Endothelial cell of umbilical vein (primary cell): ENCODE data around the gene TSPAN18.

ENCODE experiments used
- CTCF ChIP-seq, 2 donors: IDR thresholded peaks; 1 replicate in 1 of 2; 2 replicates in 1 of 2; pipeline ENCODE4 v1.5.1; 2011; ENCODE audit warnings: low read length in 2 of 2, mild to moderate bottlenecking in 2 of 2, moderate library complexity in 2 of 2, control low read depth in 1 of 2, inconsistent platforms in 1 of 2, low read depth in 1 of 2; ENCODE audit not compliant: insufficient read depth in 1 of 2; ENCODE audit errors: extremely low read depth in 1 of 2
- MAX ChIP-seq: IDR thresholded peaks from 2 replicates; pipeline ENCODE4 v1.6.1; 2011; ENCODE audit not compliant: insufficient read depth, insufficient read length
- MYC ChIP-seq: IDR thresholded peaks from one replicate; pipeline ENCODE4 v1.6.1; 2011; ENCODE audit warnings: mild to moderate bottlenecking, low read depth, low read length
- POLR2A ChIP-seq: IDR thresholded peaks from 2 replicates; pipeline ENCODE4 v1.6.1; 2012; ENCODE audit warnings: low read depth, mild to moderate bottlenecking, control low read depth, low read length
- POLR2AphosphoS5 ChIP-seq: IDR thresholded peaks from 2 replicates; pipeline ENCODE4 v1.6.1; 2012; ENCODE audit warnings: low read depth, mild to moderate bottlenecking, control low read depth, low read length, moderate library complexity; ENCODE audit not compliant: insufficient read depth

GRCh38 chr11:44880953-44881352, 154.2 kb downstream of the TSPAN18 start:
- TF ChIP-seq POLR2AphosphoS5 (no peak), POLR2A (no peak), MYC (no peak), CTCF (IDR thresholded peaks at IDR 0.05; ENCODE audit: extremely low read depth in 1 of 2, insufficient read depth in 1 of 2, low read depth in 1 of 2, low read length in 2 of 2) (no peak), MAX (no peak)
